ENCODE measurements around the gene PYDC2.

Gene PYDC2

DNA sequence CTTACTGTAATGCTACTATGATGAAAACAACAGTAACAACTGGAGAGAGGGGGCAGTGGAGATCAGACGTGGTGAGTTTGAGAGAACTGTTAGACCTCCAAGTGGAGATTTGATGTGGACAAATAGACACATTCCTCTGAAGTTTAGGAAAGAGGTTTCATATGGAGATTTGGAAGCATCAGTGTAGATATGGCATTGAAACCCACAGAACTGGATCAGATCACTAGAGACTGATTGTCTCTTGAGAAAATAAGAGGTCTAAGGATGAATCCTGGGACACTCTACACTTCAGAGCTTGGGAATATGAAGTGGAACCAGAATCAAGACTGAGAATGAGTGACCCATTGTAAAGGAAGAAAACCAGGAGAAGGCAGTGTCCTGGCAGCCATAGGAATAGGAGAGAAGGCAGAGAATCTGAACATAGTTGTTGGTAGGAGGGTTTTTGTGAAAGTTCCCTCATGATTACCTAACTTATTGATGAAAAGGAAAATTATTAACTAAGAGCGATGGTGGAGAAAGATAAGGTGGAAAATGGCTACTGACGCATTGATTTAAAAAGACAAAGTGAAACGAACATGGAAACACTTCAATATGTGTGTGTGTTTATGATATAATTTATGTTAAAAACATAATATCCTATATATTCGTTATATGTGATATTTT, 29.7 kb upstream of the PYDC2 start:
- no peaks in the 10 kb centered on the region for H3K4me1 ChIP-seq (ENCODE audit: control insufficient read depth, insufficient read depth, low read length)
- H3K9me3 ChIP-seq (ENCODE audit: control insufficient read depth, insufficient read depth, low read length) = no peaks in the 10 kb centered on the region
- no peaks in the 10 kb centered on the region for H3K36me3 ChIP-seq (ENCODE audit: control insufficient read depth, insufficient read depth, low read length)
- H3K4me3 ChIP-seq (ENCODE audit: low read depth, low read length) = no peak overlapping the region
- no peaks in the 10 kb centered on the region for H3K27me3 ChIP-seq (ENCODE audit: control insufficient read depth, insufficient read depth, low read length)
- no peak overlapping the region for H3K9ac ChIP-seq (ENCODE audit: low read depth, low read length)

DNA sequence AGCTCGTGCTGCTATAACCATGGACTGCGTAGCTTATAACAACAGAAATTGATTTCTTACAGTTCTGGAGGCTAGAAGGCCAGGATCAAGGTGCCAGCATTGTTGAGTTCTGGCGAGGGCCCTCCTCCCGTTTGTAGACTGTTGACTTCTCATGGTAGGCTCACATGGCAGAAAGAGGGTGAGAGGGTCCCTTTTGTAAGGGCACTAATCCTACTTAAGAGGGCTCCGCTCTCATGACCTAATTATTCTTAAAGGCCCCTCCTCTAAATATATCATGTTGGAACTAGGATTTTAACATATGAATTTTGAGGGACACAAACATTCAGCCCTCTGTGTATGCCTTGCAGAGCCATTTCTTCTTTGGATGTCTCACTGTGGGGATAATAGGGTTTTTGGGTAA, 28.8 kb upstream of the PYDC2 start:
- no peaks in the 10 kb centered on the region for H3K9me3 ChIP-seq (ENCODE audit: control insufficient read depth, insufficient read depth, low read length)
- no peaks in the 10 kb centered on the region for H3K27me3 ChIP-seq (ENCODE audit: control insufficient read depth, insufficient read depth, low read length)
- no peaks in the 10 kb centered on the region for H3K4me1 ChIP-seq (ENCODE audit: control insufficient read depth, insufficient read depth, low read length)
- H3K4me3 ChIP-seq (ENCODE audit: low read depth, low read length) = no peak overlapping the region
- no peak overlapping the region for H3K9ac ChIP-seq (ENCODE audit: low read depth, low read length)
- no peaks in the 10 kb centered on the region for H3K36me3 ChIP-seq (ENCODE audit: control insufficient read depth, insufficient read depth, low read length)

DNA sequence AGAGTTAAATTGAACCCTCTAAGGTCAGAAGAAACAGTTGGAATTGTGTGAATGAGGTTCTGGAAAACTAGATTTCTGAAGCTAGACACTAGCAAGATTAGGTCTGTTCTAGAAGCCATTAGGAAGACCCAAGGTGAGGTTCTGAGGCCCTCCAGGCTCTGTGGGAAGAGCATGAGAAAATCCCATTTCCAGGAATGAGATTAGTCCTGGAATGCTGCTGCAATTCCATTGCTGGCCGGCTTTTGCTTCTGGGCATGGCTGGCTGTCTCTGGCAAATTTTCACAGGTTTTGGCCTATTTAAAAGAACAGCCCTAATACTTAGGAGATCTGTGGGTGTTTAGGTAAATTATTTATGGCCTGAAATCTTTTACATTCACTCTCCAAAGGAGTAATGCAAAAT, 26.9 kb upstream of the PYDC2 start:
- H3K4me3 ChIP-seq (ENCODE audit: low read depth, low read length) = no peak overlapping the region
- H3K4me1 ChIP-seq (ENCODE audit: control insufficient read depth, insufficient read depth, low read length) = no peaks in the 10 kb centered on the region
- H3K36me3 ChIP-seq (ENCODE audit: control insufficient read depth, insufficient read depth, low read length) = no peaks in the 10 kb centered on the region
- H3K9me3 ChIP-seq (ENCODE audit: control insufficient read depth, insufficient read depth, low read length) = no peaks in the 10 kb centered on the region
- H3K9ac ChIP-seq (ENCODE audit: low read depth, low read length) = no peak overlapping the region
- no peaks in the 10 kb centered on the region for H3K27me3 ChIP-seq (ENCODE audit: control insufficient read depth, insufficient read depth, low read length)

DNA sequence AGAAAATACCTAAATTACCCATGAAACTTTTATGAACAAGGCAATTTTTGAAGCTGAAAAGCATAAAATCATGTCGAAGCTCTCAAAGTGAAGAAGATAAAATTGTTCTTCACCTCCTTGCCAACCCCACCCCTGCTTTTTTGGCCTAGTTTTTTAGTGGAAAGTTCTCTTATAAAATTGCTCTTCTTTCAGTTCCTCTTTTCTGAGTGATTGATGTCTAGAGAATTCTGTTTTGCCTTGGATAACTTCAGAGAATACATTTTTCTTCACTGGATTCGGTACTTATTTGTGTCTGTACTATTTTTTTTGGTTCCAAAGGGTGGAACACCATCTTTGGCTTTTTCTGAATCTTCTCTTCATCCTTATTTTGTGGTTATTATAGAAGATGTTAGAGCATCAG, 25.0 kb upstream of the PYDC2 start:
- Histone ChIP-seq H3K36me3 (ENCODE audit: control insufficient read depth, insufficient read depth, low read length) (no peaks in the 10 kb centered on the region), H3K4me3 (ENCODE audit: low read depth, low read length) (no peak overlapping the region), H3K4me1 (ENCODE audit: control insufficient read depth, insufficient read depth, low read length) (no peaks in the 10 kb centered on the region), H3K9ac (ENCODE audit: low read depth, low read length) (no peak overlapping the region), H3K9me3 (ENCODE audit: control insufficient read depth, insufficient read depth, low read length) (no peaks in the 10 kb centered on the region), H3K27me3 (ENCODE audit: control insufficient read depth, insufficient read depth, low read length) (no peaks in the 10 kb centered on the region)

DNA sequence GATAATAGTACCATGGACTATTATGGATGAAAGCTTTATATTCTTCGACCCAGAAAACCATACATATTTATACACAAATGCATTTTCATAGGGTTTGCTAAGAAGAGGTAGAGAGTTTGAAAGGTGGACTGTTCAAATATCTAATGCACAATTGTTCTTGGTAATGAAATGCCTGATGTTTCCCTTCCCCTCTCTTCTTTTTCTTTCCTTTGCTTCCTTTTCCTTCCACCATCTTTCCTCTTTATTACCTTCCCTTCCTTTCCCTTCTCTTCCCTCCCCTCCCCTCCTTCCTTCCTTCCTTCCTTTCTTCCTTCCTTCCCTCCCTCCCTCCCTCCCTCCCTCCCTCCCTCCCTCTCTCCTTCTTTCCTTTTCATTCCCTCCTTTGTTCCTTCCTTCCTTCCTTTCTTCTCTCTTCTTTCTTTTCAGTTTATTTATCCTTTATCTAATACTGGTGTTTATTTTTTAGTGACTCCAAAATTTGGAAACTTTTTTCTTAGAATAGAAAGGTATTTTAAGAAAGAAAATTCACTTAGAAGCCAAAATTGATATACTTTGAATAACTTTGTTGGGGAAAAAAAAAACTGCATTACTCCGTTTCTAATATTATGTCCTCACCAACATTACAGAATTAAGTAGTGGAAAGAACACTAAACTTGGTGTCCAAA, 22.7 kb upstream of the PYDC2 start:
- H3K4me3 ChIP-seq (ENCODE audit: low read depth, low read length) = no peak overlapping the region
- H3K9me3 ChIP-seq (ENCODE audit: control insufficient read depth, insufficient read depth, low read length) = no peaks in the 10 kb centered on the region
- H3K27me3 ChIP-seq (ENCODE audit: control insufficient read depth, insufficient read depth, low read length) = no peaks in the 10 kb centered on the region
- H3K4me1 ChIP-seq (ENCODE audit: control insufficient read depth, insufficient read depth, low read length) = no peaks in the 10 kb centered on the region
- H3K36me3 ChIP-seq (ENCODE audit: control insufficient read depth, insufficient read depth, low read length) = no peaks in the 10 kb centered on the region
- H3K9ac ChIP-seq (ENCODE audit: low read depth, low read length) = no peak overlapping the region

DNA sequence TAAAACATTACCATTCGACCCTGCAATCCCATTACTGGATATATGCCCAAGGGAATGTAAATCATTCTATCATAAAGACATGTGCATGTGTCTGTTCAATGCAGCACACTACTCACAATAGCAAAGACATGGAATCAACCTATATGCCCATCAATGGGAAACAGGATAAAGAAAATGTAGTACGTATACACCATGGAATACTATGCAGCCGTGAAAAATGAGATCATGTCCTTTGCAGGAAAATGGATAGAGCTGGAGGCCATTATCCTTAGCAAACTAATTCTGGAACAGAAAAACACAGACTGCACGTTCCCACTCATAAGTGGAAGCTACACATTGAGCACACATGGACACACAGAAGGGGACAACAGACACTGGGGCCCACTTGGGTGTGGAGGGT, 20.4 kb upstream of the PYDC2 start:
- H3K9ac ChIP-seq (ENCODE audit: low read depth, low read length) = no peak overlapping the region
- no peaks in the 10 kb centered on the region for H3K9me3 ChIP-seq (ENCODE audit: control insufficient read depth, insufficient read depth, low read length)
- H3K4me3 ChIP-seq (ENCODE audit: low read depth, low read length) = no peak overlapping the region
- no peaks in the 10 kb centered on the region for H3K36me3 ChIP-seq (ENCODE audit: control insufficient read depth, insufficient read depth, low read length)
- H3K4me1 ChIP-seq (ENCODE audit: control insufficient read depth, insufficient read depth, low read length) = no peaks in the 10 kb centered on the region
- no peaks in the 10 kb centered on the region for H3K27me3 ChIP-seq (ENCODE audit: control insufficient read depth, insufficient read depth, low read length)

DNA sequence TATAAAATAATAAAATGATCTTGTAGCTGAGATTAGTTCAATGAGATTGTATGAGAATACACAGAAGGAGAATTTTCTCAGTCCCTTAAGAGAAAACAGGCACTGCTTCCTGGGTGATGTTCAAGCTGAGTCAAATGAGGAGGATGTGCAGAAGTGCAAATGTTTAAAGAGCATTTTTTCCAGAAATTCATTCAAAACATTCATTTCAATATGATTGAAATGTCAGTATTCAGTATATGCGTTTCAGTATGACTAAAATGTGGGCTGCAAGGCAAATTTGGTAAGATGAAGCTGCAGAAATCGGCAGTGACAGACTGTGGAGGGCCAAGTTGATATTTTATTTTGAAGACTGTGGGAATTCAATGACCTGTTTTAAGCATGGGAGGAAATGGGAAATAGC, 19.3 kb upstream of the PYDC2 start:
- Histone ChIP-seq H3K27me3 (ENCODE audit: control insufficient read depth, insufficient read depth, low read length) (no peaks in the 10 kb centered on the region), H3K4me1 (ENCODE audit: control insufficient read depth, insufficient read depth, low read length) (no peaks in the 10 kb centered on the region), H3K9me3 (ENCODE audit: control insufficient read depth, insufficient read depth, low read length) (no peaks in the 10 kb centered on the region)

DNA sequence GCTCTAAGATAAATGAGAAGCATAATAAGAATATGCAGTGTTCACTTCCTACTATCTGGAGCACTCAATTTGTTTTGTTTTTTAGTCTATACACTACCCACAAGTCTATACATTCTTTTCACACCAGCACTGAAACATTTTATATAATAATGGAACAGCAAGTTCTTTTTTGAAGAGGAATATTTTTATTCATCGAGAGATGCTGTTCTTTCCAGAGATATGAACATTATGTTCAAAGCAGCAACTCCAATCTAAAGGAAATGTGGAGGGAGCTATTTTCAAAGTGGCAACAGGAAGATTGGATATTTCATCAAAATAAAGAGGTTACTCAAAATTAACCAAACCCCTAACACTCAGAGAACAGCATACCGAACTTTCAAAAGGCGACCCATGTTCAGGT, 16.4 kb upstream of the PYDC2 start:
- Histone ChIP-seq H3K36me3 (ENCODE audit: control insufficient read depth, insufficient read depth, low read length) (no peaks in the 10 kb centered on the region), H3K4me1 (ENCODE audit: control insufficient read depth, insufficient read depth, low read length) (no peaks in the 10 kb centered on the region), H3K4me3 (ENCODE audit: low read depth, low read length) (no peak overlapping the region), H3K9me3 (ENCODE audit: control insufficient read depth, insufficient read depth, low read length) (no peaks in the 10 kb centered on the region), H3K9ac (ENCODE audit: low read depth, low read length) (no peak overlapping the region), H3K27me3 (ENCODE audit: control insufficient read depth, insufficient read depth, low read length) (no peaks in the 10 kb centered on the region)

More for the DNA sequence above, 19.3 kb upstream of the PYDC2 start:
- Histone ChIP-seq H3K9ac (ENCODE audit: low read depth, low read length) (no peak overlapping the region), H3K4me3 (ENCODE audit: low read depth, low read length) (no peak overlapping the region), H3K36me3 (ENCODE audit: control insufficient read depth, insufficient read depth, low read length) (no peaks in the 10 kb centered on the region)

DNA sequence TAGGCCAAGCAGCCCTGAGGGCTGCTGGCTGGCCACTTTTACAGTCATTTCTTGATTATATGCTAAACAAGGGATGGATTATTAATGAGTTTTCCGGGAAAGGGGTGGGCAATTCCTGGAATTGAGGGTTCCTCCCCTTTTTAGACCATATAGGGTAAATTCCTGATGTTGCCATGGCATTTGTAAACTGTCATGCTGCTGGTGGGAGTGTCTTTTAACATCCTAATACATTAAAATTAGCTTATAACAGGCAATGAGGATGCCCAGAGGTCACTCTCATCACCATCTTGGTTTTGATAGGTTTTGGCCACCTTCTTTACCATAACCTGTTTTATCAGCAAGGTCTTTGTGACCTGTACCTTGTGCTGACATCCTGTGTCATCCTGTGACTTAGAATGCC, 11.7 kb upstream of the PYDC2 start:
- Histone ChIP-seq H3K27me3 (ENCODE audit: control insufficient read depth, insufficient read depth, low read length) (no peaks in the 10 kb centered on the region), H3K4me3 (ENCODE audit: low read depth, low read length) (no peak overlapping the region), H3K36me3 (ENCODE audit: control insufficient read depth, insufficient read depth, low read length) (no peaks in the 10 kb centered on the region), H3K9me3 (ENCODE audit: control insufficient read depth, insufficient read depth, low read length) (no peaks in the 10 kb centered on the region), H3K9ac (ENCODE audit: low read depth, low read length) (no peak overlapping the region), H3K4me1 (ENCODE audit: control insufficient read depth, insufficient read depth, low read length) (no peaks in the 10 kb centered on the region)

DNA sequence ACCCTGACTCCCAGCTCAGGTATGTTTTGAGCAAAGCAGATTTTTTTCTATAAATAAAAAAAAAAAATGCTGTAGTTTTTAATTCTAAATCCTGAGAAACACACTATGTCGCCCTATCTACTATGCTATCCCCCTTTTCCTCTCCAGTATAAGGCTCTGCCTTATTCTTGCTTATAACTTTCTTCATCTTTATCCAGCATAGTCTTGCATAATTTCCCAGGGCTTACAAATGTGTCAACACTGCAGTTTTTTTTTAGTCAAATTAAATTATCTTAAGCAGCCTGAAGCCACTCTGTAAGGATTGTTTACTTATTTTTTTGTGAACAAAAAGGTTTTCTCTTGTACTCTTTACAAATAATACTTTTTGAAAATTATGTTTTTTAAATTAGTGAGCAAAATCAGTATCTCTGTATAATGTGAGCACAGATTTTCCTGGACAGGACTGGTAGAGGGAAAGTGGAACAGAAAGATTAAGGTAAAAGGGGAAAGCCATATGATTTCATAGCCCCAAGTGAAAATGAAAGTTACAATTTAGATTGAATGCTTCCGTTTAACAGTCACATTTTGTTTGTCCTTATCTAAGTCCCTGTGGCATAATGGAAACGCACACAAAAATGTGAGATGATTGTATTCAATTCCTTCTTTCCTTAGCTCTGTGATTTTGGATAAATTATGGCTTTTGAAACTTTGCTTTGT, 5.6 kb upstream of the PYDC2 start:
- Histone ChIP-seq H3K9me3 (ENCODE audit: control insufficient read depth, insufficient read depth, low read length) (no peaks in the 10 kb centered on the region), H3K9ac (ENCODE audit: low read depth, low read length) (no peak overlapping the region), H3K4me1 (ENCODE audit: control insufficient read depth, insufficient read depth, low read length) (no peaks in the 10 kb centered on the region), H3K4me3 (ENCODE audit: low read depth, low read length) (no peak overlapping the region), H3K27me3 (ENCODE audit: control insufficient read depth, insufficient read depth, low read length) (no peaks in the 10 kb centered on the region), H3K36me3 (ENCODE audit: control insufficient read depth, insufficient read depth, low read length) (no peaks in the 10 kb centered on the region)

DNA sequence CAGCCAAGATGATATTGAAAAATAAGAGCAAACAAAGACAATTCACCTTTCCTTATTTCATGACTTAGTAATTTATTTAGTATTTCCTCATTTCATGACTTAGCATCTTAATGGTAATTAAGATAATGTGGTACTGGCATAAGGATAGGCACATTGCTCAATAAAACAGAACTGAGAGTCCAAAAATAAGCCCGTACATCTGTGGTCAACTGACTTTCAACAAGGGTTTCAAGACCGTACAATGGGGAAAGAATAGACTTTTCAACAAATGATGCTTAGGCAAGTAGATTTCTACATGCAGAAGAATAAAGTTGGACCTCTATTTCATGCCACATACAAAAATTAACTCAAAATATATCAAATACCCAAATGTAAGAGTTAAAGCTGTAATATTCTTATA, 603 bp upstream of the PYDC2 start:
- no peaks in the 10 kb centered on the region for H3K4me1 ChIP-seq (ENCODE audit: control insufficient read depth, insufficient read depth, low read length)
- no peak overlapping the region for H3K4me3 ChIP-seq (ENCODE audit: low read depth, low read length)
- H3K9me3 ChIP-seq (ENCODE audit: control insufficient read depth, insufficient read depth, low read length) = no peaks in the 10 kb centered on the region
- no peaks in the 10 kb centered on the region for H3K36me3 ChIP-seq (ENCODE audit: control insufficient read depth, insufficient read depth, low read length)
- H3K27me3 ChIP-seq (ENCODE audit: control insufficient read depth, insufficient read depth, low read length) = no peaks in the 10 kb centered on the region
- no peak overlapping the region for H3K9ac ChIP-seq (ENCODE audit: low read depth, low read length)

DNA sequence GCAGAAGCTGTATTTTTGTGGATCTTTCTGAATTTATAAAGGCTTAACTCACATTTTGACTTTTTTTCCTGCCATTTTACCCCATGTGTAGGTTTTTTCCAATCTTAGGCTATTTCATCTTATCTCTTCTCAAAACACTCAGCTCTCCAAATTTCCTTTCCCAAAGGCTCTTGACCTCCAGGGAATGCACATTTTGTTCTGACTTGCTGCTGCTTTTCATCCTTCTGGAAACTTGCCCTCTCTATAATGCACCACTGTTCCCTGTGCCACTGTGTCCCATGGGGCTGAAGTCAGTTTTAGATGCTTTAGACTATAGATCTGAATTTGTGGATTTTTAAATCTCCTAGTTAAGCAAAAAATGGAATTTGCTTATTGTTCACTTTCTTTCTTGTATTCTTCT, 9.1 kb downstream of the PYDC2 start:
- no peak overlapping the region for H3K9ac ChIP-seq (ENCODE audit: low read depth, low read length)
- H3K4me3 ChIP-seq (ENCODE audit: low read depth, low read length) = no peak overlapping the region
- H3K9me3 ChIP-seq (ENCODE audit: control insufficient read depth, insufficient read depth, low read length) = no peaks in the 10 kb centered on the region
- H3K27me3 ChIP-seq (ENCODE audit: control insufficient read depth, insufficient read depth, low read length) = no peaks in the 10 kb centered on the region
- no peaks in the 10 kb centered on the region for H3K4me1 ChIP-seq (ENCODE audit: control insufficient read depth, insufficient read depth, low read length)
- H3K36me3 ChIP-seq (ENCODE audit: control insufficient read depth, insufficient read depth, low read length) = no peaks in the 10 kb centered on the region

Data from iPS-15b (cell line).